ENCODE data around the gene FADS2. TPM values are rescaled to one million over a fixed set of nuclear protein-coding genes. Genes with fewer than 3 reads are reported as not detected.

Gene FADS2
- total and polyA plus RNA-seq, 9 of the 15 experiments (the other 6 are each of a cell fraction or from before 2014, with no cell fraction given), result 2.9 to 42.8 (median 16.2) TPM

GRCh38 chr11:61814958-61815789 lies 12.9 kb upstream of the FADS2 start (continued):
- TF ChIP-seq CUX1 (CRISPR knock-in tag; IDR thresholded peaks at IDR 0.05), result no peak
- peak; percentile 38 for TF ChIP-seq PRPF4 (IDR thresholded peaks at IDR 0.05; ENCODE audit: insufficient read depth, low read depth, low read length, poor library complexity, severe bottlenecking)
- peak; percentile 64; the same call in 1 of the 2 replicates for TF ChIP-seq ARID1B (IDR thresholded peaks at IDR 0.05)
- TF ChIP-seq MTF1 (CRISPR knock-in tag; IDR thresholded peaks at IDR 0.05; ENCODE audit: borderline replicate concordance), result 0 out of 2 replicates have a peak, but pooled peaks have one; percentile 2
- TF ChIP-seq NCOR1 (IDR thresholded peaks at IDR 0.05), result peak; percentile 47
- peak; percentile 78 for TF ChIP-seq CREM (IDR thresholded peaks at IDR 0.05; ENCODE audit: low read depth)
- TF ChIP-seq HES1 (IDR thresholded peaks at IDR 0.05; ENCODE audit: low read depth), result no peak
- no peak for TF ChIP-seq HMGXB4 (CRISPR knock-in tag; IDR thresholded peaks at IDR 0.05)
- TF ChIP-seq SRF (CRISPR knock-in tag; IDR thresholded peaks at IDR 0.05), result peak in 1 of 2 experiments; percentile 57; a peak in 1 of 4 replicates
- 0 out of 3 replicates have a peak, but pooled peaks of 1 of the 2 experiments have one; percentile 13 for TF ChIP-seq CBX3 (IDR thresholded peaks at IDR 0.05; ENCODE audit: borderline replicate concordance in 1 of 2, low read length in 2 of 2)
- no peak for TF ChIP-seq MITF (IDR thresholded peaks at IDR 0.05)
- TF ChIP-seq POLR2G (IDR thresholded peaks at IDR 0.05; ENCODE audit: low read depth, low read length), result peak; percentile 90
- no peak; the same call in 1 of the 2 replicates for TF ChIP-seq MECOM (CRISPR knock-in tag; IDR thresholded peaks at IDR 0.05)
- TF ChIP-seq NFIC (IDR thresholded peaks at IDR 0.05), result peak; percentile 43
- TF ChIP-seq ZNF57 (CRISPR knock-in tag; IDR thresholded peaks at IDR 0.05), result no peak
- no peak for TF ChIP-seq SOX6 (IDR thresholded peaks at IDR 0.05)
- peak; percentile 80 for TF ChIP-seq POLR2AphosphoS5 (IDR thresholded peaks at IDR 0.05; ENCODE audit: control insufficient read depth, insufficient read depth, low read depth, low read length)
- 0 out of 2 replicates have a peak, but pooled peaks have one; percentile 75 for TF ChIP-seq ZNF224 (CRISPR knock-in tag; IDR thresholded peaks at IDR 0.05)
